ENCODE data around the gene USP25.

USP25 gene

GRCh38 chr21:15729674-15730483, at the start of gene USP25:
Gene USP25, plus strand, starts transcription at chr21:15729982. Its CDS starts 412 bp downstream, at chr21:15730394.
- DNase-seq, result peak in 57 of 58 donors; percentile 29 to 91 (median 81)

GRCh38 chr21:15682186-15682895, 47.4 kb upstream of the USP25 start:
- DNase-seq, result no peak

GRCh38 chr21:15682977-15683376, 46.8 kb upstream of the USP25 start:
- DNase-seq, result no peak

- no peak for DNase-seq
Measured at GRCh38 chr21:15686506-15686905, 43.3 kb upstream of the USP25 start.

- DNase-seq, result no peak
Measured at GRCh38 chr21:15687208-15687607, 42.6 kb upstream of the USP25 start.

GRCh38 chr21:15688016-15688415, 41.8 kb upstream of the USP25 start:
- DNase-seq, result no peak

GRCh38 chr21:15688809-15689208, 41.0 kb upstream of the USP25 start:
- DNase-seq, result no peak

- DNase-seq, result no peak
Measured at GRCh38 chr21:15692711-15693110, 37.1 kb upstream of the USP25 start.

- no peak for DNase-seq
Measured at GRCh38 chr21:15695241-15695640, 34.5 kb upstream of the USP25 start.

GRCh38 chr21:15701830-15702229, 28.0 kb upstream of the USP25 start:
- no peak for DNase-seq

- no peak for DNase-seq
Measured at GRCh38 chr21:15703932-15704331, 25.9 kb upstream of the USP25 start.

- DNase-seq, result no peak
Measured at GRCh38 chr21:15706696-15707095, 23.1 kb upstream of the USP25 start.

- DNase-seq, result no peak
Measured at GRCh38 chr21:15713412-15713811, 16.4 kb upstream of the USP25 start.

- DNase-seq, result no peak
Measured at GRCh38 chr21:15718711-15719110, 11.1 kb upstream of the USP25 start.

- DNase-seq, result no peak
Measured at GRCh38 chr21:15719976-15720375, 9.8 kb upstream of the USP25 start.

GRCh38 chr21:15722591-15723324, 7.0 kb upstream of the USP25 start:
- DNase-seq, result no peak

GRCh38 chr21:15725949-15726348, 3.8 kb upstream of the USP25 start:
- DNase-seq, result no peak

- DNase-seq, result no peak
Measured at GRCh38 chr21:15728046-15728445, 1.7 kb upstream of the USP25 start.

GRCh38 chr21:15729346-15729673, 472 bp upstream of the USP25 start:
- no peak for DNase-seq

- peak in 13 of 58 donors; percentile 2 to 65 (median 46) for DNase-seq
Measured at GRCh38 chr21:15730484-15731242, 881 bp downstream of the USP25 start.

GRCh38 chr21:15731243-15731613, 1.4 kb downstream of the USP25 start:
- DNase-seq, result no peak
